Ovary (tissue), 3 donors: ENCODE results near the gene PJVK.

Experiments used
- CTCF ChIP-seq, 3 donors: fragments of 450-650 bp in 2 of 3; fragments of 200-600 bp in 1 of 3; IDR thresholded peaks; one replicate each; pipeline versions ENCODE4 v1.5.1 to v1.8.0; 2016 to 2022; ENCODE audit warnings: antibody characterized with exemption in 3 of 3, mild to moderate bottlenecking in 1 of 3
- EP300 ChIP-seq: sonication (generic); formaldehyde crosslinking; IDR thresholded peaks from one replicate; pipeline ENCODE4 v1.6.1; 2017; ENCODE audit warnings: antibody characterized with exemption
- POLR2A ChIP-seq: fragments of 450-650 bp; IDR thresholded peaks from one replicate; pipeline ENCODE4 v1.6.1; 2017; ENCODE audit warnings: antibody characterized with exemption, mild to moderate bottlenecking, moderate library complexity
- donor health status: DM: no; HTN: no; CAD: no.

DNA sequence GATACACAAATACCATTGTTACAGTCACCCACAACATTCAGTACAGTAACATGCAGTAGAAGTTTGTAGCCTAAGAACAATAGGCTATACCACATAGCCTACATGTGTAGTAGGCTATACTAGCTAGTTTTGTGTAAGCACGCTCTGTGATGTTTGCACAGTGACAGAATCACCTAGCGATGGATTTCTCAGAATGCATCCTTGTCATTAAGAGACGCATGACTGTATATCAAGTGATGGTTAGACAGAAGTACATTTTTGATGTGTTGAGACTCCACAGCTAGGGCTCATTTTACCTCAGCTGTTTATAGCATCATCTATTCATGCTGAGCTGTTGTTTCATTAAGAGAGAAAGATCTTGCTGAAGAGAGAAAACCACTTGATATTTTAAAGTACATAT lies 48.5 kb downstream of the PJVK start:
- TF ChIP-seq CTCF (IDR thresholded peaks at IDR 0.05) (no peak), EP300 (no peak), POLR2A (no peak)
